Astrocyte (in vitro differentiated cells and primary cell): ENCODE results near the gene EPC2. TPM values are rescaled to one million over a fixed set of nuclear protein-coding genes. Genes with fewer than 3 reads are reported as not detected.

Experiments used
- DNase-seq: peaks from one replicate; pipeline ENCODE4 v3.0.0-alpha.2; 2010; ENCODE audit warnings: low read depth
- FAIRE-seq: peaks from 2 replicates; lab custom pipeline; 2011; peaks lifted over from hg19 to GRCh38; lab: Jason Lieb, UNC
- H2AFZ ChIP-seq: 2 replicates; pipeline ENCODE4 v1.6.0; 2012; ENCODE audit warnings: low read depth, low read length, inconsistent platforms
- H3K27ac ChIP-seq: 2 replicates; pipeline ENCODE4 v1.5.1; 2011; ENCODE audit warnings: low read depth, low read length, inconsistent platforms
- H3K27me3 ChIP-seq: 2 replicates; pipeline ENCODE4 v1.6.0; 2011; ENCODE audit warnings: low read length, inconsistent platforms; ENCODE audit not compliant: insufficient read depth
- H3K36me3 ChIP-seq: 2 replicates; pipeline ENCODE4 v1.5.1; 2011; ENCODE audit warnings: low read length, inconsistent platforms; ENCODE audit not compliant: insufficient read depth
- H3K4me1 ChIP-seq: 2 replicates; pipeline ENCODE4 v1.5.1; 2011; ENCODE audit warnings: low read length, inconsistent platforms; ENCODE audit not compliant: insufficient read depth
- H3K4me2 ChIP-seq: 2 replicates; pipeline ENCODE4 v1.6.0; 2012; ENCODE audit warnings: low read length, inconsistent platforms
- H3K4me3 ChIP-seq: 2 replicates; pipeline ENCODE4 v1.5.1; 2011; ENCODE audit warnings: low read depth, mild to moderate bottlenecking, low read length, inconsistent platforms; ENCODE audit not compliant: insufficient read depth
- H3K79me2 ChIP-seq: 2 replicates; pipeline ENCODE4 v1.6.0; 2012; ENCODE audit warnings: mild to moderate bottlenecking, low read length, inconsistent platforms; ENCODE audit not compliant: insufficient read depth
- H3K9ac ChIP-seq: 2 replicates; pipeline ENCODE4 v1.6.0; 2012; ENCODE audit warnings: mild to moderate bottlenecking, low read length, inconsistent platforms
- H3K9me3 ChIP-seq: 2 replicates; pipeline ENCODE4 v1.5.1; 2012; ENCODE audit warnings: low read depth, mild to moderate bottlenecking, low read length, inconsistent platforms; ENCODE audit not compliant: insufficient read depth
- H4K20me1 ChIP-seq: 2 replicates; pipeline ENCODE4 v1.6.0; 2012; ENCODE audit warnings: low read length, inconsistent platforms; ENCODE audit not compliant: insufficient read depth
- H3K27ac Mint-ChIP-seq: one replicate; pipeline ENCODE4 v1.8.0; 2021; ENCODE audit warnings: mild to moderate bottlenecking, mixed read lengths; ENCODE audit not compliant: unreplicated experiment
- H3K27me3 Mint-ChIP-seq: one replicate; pipeline ENCODE4 v1.8.0; 2021; ENCODE audit warnings: low read depth, mixed read lengths; ENCODE audit not compliant: unreplicated experiment
- H3K36me3 Mint-ChIP-seq: one replicate; pipeline ENCODE4 v1.8.0; 2021; ENCODE audit warnings: low read depth, mixed read lengths; ENCODE audit not compliant: unreplicated experiment
- H3K4me1 Mint-ChIP-seq: one replicate; pipeline ENCODE4 v1.8.0; 2021; ENCODE audit warnings: low read depth, mixed read lengths; ENCODE audit not compliant: unreplicated experiment
- H3K4me3 Mint-ChIP-seq: one replicate; pipeline ENCODE4 v1.8.0; 2021; ENCODE audit warnings: mild to moderate bottlenecking, moderate library complexity, mixed read lengths; ENCODE audit not compliant: unreplicated experiment
- H3K9me3 Mint-ChIP-seq: one replicate; pipeline ENCODE4 v1.8.0; 2021; ENCODE audit warnings: mild to moderate bottlenecking, mixed read lengths; ENCODE audit not compliant: unreplicated experiment
- CTCF ChIP-seq: IDR thresholded peaks from 2 replicates; pipeline ENCODE4 v1.5.1; 2011; ENCODE audit warnings: low read depth, mild to moderate bottlenecking, inconsistent platforms, low read length, moderate library complexity; ENCODE audit not compliant: insufficient read depth
- EZH2 ChIP-seq: IDR thresholded peaks from 2 replicates; pipeline ENCODE4 v1.6.1; 2012; ENCODE audit warnings: mild to moderate bottlenecking, low read length, inconsistent platforms; ENCODE audit not compliant: insufficient read depth
- total RNA-seq: library from RNA; stranded (reverse); gene quantifications from 2 replicates; pipeline ENCODE4 v1.2.1, GENCODE V29; 2021

Gene EPC2
- total RNA-seq, 1 donor from 2014 or later, result 24.8 TPM

GRCh38 chr2:148622366-148622765 is 22.2 kb upstream of the EPC2 start:
- no peak overlapping the region for H3K9ac ChIP-seq
- FAIRE-seq, result no peak
- H3K4me1 Mint-ChIP-seq, result no peaks in the 10 kb centered on the region
- H2AFZ ChIP-seq, result no peak overlapping the region
- no peak for TF ChIP-seq CTCF
- TF ChIP-seq EZH2, result no peak
- H3K9me3 ChIP-seq, result no peaks in the 10 kb centered on the region
- peaks cover 2% of the 10 kb centered on the region for H3K27me3 Mint-ChIP-seq
- no peak overlapping the region for H3K4me2 ChIP-seq
- no peaks in the 10 kb centered on the region for H3K79me2 ChIP-seq
- no peaks in the 10 kb centered on the region for H3K36me3 Mint-ChIP-seq
- H3K27ac ChIP-seq, result no peak overlapping the region
- H3K4me3 Mint-ChIP-seq, result no peak overlapping the region
- H4K20me1 ChIP-seq, result no peaks in the 10 kb centered on the region
- H3K27ac Mint-ChIP-seq, result no peak overlapping the region
- H3K27me3 ChIP-seq, result no peaks in the 10 kb centered on the region
- H3K9me3 Mint-ChIP-seq, result no peaks in the 10 kb centered on the region
- H3K4me1 ChIP-seq, result no peaks in the 10 kb centered on the region
- H3K4me3 ChIP-seq, result no peak overlapping the region
- no peaks in the 10 kb centered on the region for H3K36me3 ChIP-seq
- DNase-seq, result no peak

- no peak for DNase-seq
- H3K9me3 ChIP-seq, result no peaks in the 10 kb centered on the region
- Mint-ChIP-seq H3K27ac (no peak overlapping the region), H3K4me1 (no peaks in the 10 kb centered on the region), H3K27me3 (peaks cover 2% of the 10 kb centered on the region), H3K9me3 (no peaks in the 10 kb centered on the region), H3K36me3 (no peaks in the 10 kb centered on the region), H3K4me3 (no peak overlapping the region)
- H4K20me1 ChIP-seq, result no peaks in the 10 kb centered on the region
- no peak overlapping the region for H3K27ac ChIP-seq
- no peak for FAIRE-seq
- H3K4me2 ChIP-seq, result no peak overlapping the region
- no peaks in the 10 kb centered on the region for H3K36me3 ChIP-seq
- H3K4me1 ChIP-seq, result no peaks in the 10 kb centered on the region
- TF ChIP-seq EZH2, result no peak
- no peak for TF ChIP-seq CTCF
- no peak overlapping the region for H3K9ac ChIP-seq
- H3K27me3 ChIP-seq, result no peaks in the 10 kb centered on the region
- no peak overlapping the region for H3K4me3 ChIP-seq
- no peaks in the 10 kb centered on the region for H3K79me2 ChIP-seq
- no peak overlapping the region for H2AFZ ChIP-seq
Observed at GRCh38 chr2:148623086-148623485, 21.5 kb upstream of the EPC2 start.

- Histone ChIP-seq H2AFZ (no peak overlapping the region), H3K4me1 (no peaks in the 10 kb centered on the region), H4K20me1 (no peaks in the 10 kb centered on the region), H3K9me3 (no peaks in the 10 kb centered on the region), H3K4me3 (no peak overlapping the region), H3K4me2 (no peak overlapping the region), H3K79me2 (no peaks in the 10 kb centered on the region), H3K27me3 (no peaks in the 10 kb centered on the region), H3K9ac (no peak overlapping the region), H3K36me3 (no peaks in the 10 kb centered on the region), H3K27ac (no peak overlapping the region)
- TF ChIP-seq CTCF (no peak), EZH2 (no peak)
- FAIRE-seq, result no peak
- no peaks in the 10 kb centered on the region for H3K4me1 Mint-ChIP-seq
- H3K4me3 Mint-ChIP-seq, result no peak overlapping the region
- H3K27me3 Mint-ChIP-seq, result peaks cover 2% of the 10 kb centered on the region
- H3K36me3 Mint-ChIP-seq, result no peaks in the 10 kb centered on the region
- no peak overlapping the region for H3K27ac Mint-ChIP-seq
- H3K9me3 Mint-ChIP-seq, result no peaks in the 10 kb centered on the region
- DNase-seq, result no peak
Observed at GRCh38 chr2:148627224-148627623, 17.3 kb upstream of the EPC2 start.
